H1 (cell line): ENCODE data around the gene LCORL. TPM values are rescaled to one million over a fixed set of nuclear protein-coding genes. Genes with fewer than 3 reads are reported as not detected.

ENCODE experiments used
- CBX5 ChIP-seq: fragments of 300-800, 300-1000 bp; sonication (generic); IDR thresholded peaks from 2 replicates; pipeline ENCODE4 v1.7.1; 2016; ENCODE audit warnings: antibody characterized with exemption, low read length, low read depth
- CTCF ChIP-seq, 3 experiments: IDR thresholded peaks; 1 replicate in 2 of 3; 2 replicates in 1 of 3; pipeline versions ENCODE4 v1.5.1 to v1.6.1; 2011; ENCODE audit warnings: low read length in 3 of 3, mild to moderate bottlenecking in 3 of 3, inconsistent platforms in 2 of 3, low read depth in 1 of 3, moderate library complexity in 1 of 3; ENCODE audit not compliant: insufficient read depth in 1 of 3; ENCODE audit errors: control extremely low read depth in 1 of 3
- SP1 ChIP-seq: IDR thresholded peaks from 2 replicates; pipeline ENCODE4 v1.6.1; 2011; ENCODE audit warnings: low read depth, low read length
- polyA plus RNA-seq, 7 experiments: library from polyadenylated mRNA; depleted of rRNA in 3 of 7; stranded (reverse) in 5 of 7; unstranded in 2 of 7; fragments of >200 nt in 5 of 7; fragments of 200-250 nt in 2 of 7; gene quantifications; 1 replicate in 5 of 7; 2 replicates in 1 of 7; 4 replicates in 1 of 7; pipeline versions ENCODE4 v1.2.1 to v1.2.3, GENCODE V29; 2011 to 2013; ENCODE audit warnings: missing spikeins in 2 of 7, mixed read lengths in 2 of 7
- total RNA-seq: library from RNA; stranded (reverse); fragmentation: NEBNext Ultra II Directional; extraction: Animal tissue kit (Norgen Biotek cat#: 25700); gene quantifications from 2 replicates; pipeline ENCODE4 v1.2.1, GENCODE V29; 2021

Gene LCORL
- total and polyA plus RNA-seq, 2 of the 8 experiments (the other 6 are each of a cell fraction or from before 2014, with no cell fraction given), result 2.2 to 19.2 TPM

GRCh38 chr4:18056030-18056429, 34.5 kb upstream of the LCORL start (continued):
- no peak for TF ChIP-seq SP1
- TF ChIP-seq CTCF (IDR thresholded peaks at IDR 0.05; ENCODE audit: control extremely low read depth in 1 of 3, insufficient read depth in 1 of 3, low read depth in 1 of 3, low read length in 3 of 3), result no peak
- TF ChIP-seq CBX5, result no peak
- TF ChIP-seq, all 59 proteins: peak for 0
